Left lung (tissue), 10 donors: ENCODE data around the gene CD93. TPM values are rescaled to one million over a fixed set of nuclear protein-coding genes. Genes with fewer than 3 reads are reported as not detected.

ENCODE experiments used
- ATAC-seq: fragments of 200-7000 bp; cut with Tn5 transposase; one replicate; pipeline ENCODE4 v1.9.1; 2020; ENCODE audit warnings: moderate library complexity
- DNase-seq, 4 donors: peaks; one replicate each; pipeline ENCODE4 v3.0.0-alpha.2; 2013 to 2020
- H3K27ac ChIP-seq, 2 donors: fragments of 200-600 bp; sonication (generic) in 1 of 2; one replicate each; pipeline versions ENCODE4 v1.5.0 to v1.8.0; 2020 to 2021
- H3K27me3 ChIP-seq, 2 donors: fragments of 200-600 bp; sonication (generic) in 1 of 2; one replicate each; pipeline versions ENCODE4 v1.5.0 to v1.8.0; 2020 to 2021
- H3K36me3 ChIP-seq, 2 donors: fragments of 200-600 bp; sonication (generic) in 1 of 2; one replicate each; pipeline versions ENCODE4 v1.5.0 to v1.8.0; 2020 to 2021
- H3K4me1 ChIP-seq, 2 donors: fragments of 200-600 bp; one replicate each; pipeline ENCODE4 v1.8.0; 2021
- H3K4me3 ChIP-seq, 2 donors: fragments of 200-600 bp; sonication (generic) in 1 of 2; one replicate each; pipeline versions ENCODE4 v1.5.0 to v1.8.0; 2020 to 2021; ENCODE audit warnings: mild to moderate bottlenecking in 1 of 2
- H3K9me3 ChIP-seq, 2 donors: fragments of 200-600 bp; sonication (generic) in 1 of 2; one replicate each; pipeline versions ENCODE4 v1.5.0 to v1.8.0; 2020 to 2021
- CTCF ChIP-seq, 2 donors: fragments of 200-600 bp; sonication (generic) in 1 of 2; IDR thresholded peaks; one replicate each; pipeline versions ENCODE4 v1.5.0 to v1.8.0; 2021; ENCODE audit warnings: antibody characterized with exemption in 2 of 2
- intact Hi-C, 2 donors: fragments of 100-400 bp; cut with DNase I; formaldehyde crosslinking; loops; one replicate each; pipeline versions ENCODE4 v1.11.2 to v1.14.2; 2022
- polyA plus RNA-seq, 6 donors: library from polyadenylated mRNA; unstranded; fragments of 120-200 nt; gene quantifications; one replicate each; pipeline ENCODE4 v1.2.1, GENCODE V29; 2013; ENCODE audit not compliant: insufficient read length in 6 of 6
- total RNA-seq, 2 donors: library from RNA; stranded (reverse); fragmentation: NEBNext Ultra II Directional; extraction: Animal tissue kit (Norgen Biotek cat#: 25700); gene quantifications; one replicate each; pipeline ENCODE4 v1.2.1, GENCODE V29; 2021
- donor health status: DM: no; HTN: yes; CAD: no.
- donor health status: DM: no; HTN: no; CAD: no.

CD93 gene
- total and polyA plus RNA-seq, 8 donors: 71.2 to 221 (median 180) TPM

GRCh38 chr20:23131766-23132165 is 45.6 kb upstream of the CD93 start:
- no peak for ATAC-seq
- no peaks in the 10 kb centered on the region for H3K9me3 ChIP-seq
- no peak for DNase-seq
- no peaks in the 10 kb centered on the region for H3K27me3 ChIP-seq
- H3K36me3 ChIP-seq: no peaks in the 10 kb centered on the region
- no peak overlapping the region for H3K4me3 ChIP-seq
- H3K4me1 ChIP-seq: peaks cover 0 to 99% of the 10 kb centered on the region in 2 donors
- TF ChIP-seq CTCF (IDR thresholded peaks at IDR 0.05): no peak
- intact Hi-C loops: no loop called here
- H3K27ac ChIP-seq: peak overlapping the region; percentile 69 to 70

GRCh38 chr20:23130622-23131140 is 44.6 kb upstream of the CD93 start:
- TF ChIP-seq CTCF (IDR thresholded peaks at IDR 0.05): no peak
- Histone ChIP-seq H3K36me3 (no peaks in the 10 kb centered on the region), H3K27me3 (no peaks in the 10 kb centered on the region), H3K9me3 (no peaks in the 10 kb centered on the region), H3K27ac (peak overlapping the region in 1 of 2 donors; percentile 70), H3K4me1 (peaks cover 0 to 99% of the 10 kb centered on the region in 2 donors), H3K4me3 (no peak overlapping the region)
- DNase-seq: no peak
- no peak for ATAC-seq
- intact Hi-C loops: no loop called here

- peaks cover under 1 to 99% of the 10 kb centered on the region in 2 donors for H3K4me1 ChIP-seq
- H3K27ac ChIP-seq: peak overlapping the region in 1 of 2 donors; percentile 70
These were observed 43.9 kb upstream of the CD93 start for GRCh38 chr20:23129891-23130621.

GRCh38 chr20:23129266-23129665 is 43.1 kb upstream of the CD93 start:
- DNase-seq: no peak
- peak overlapping the region in 1 of 2 donors; percentile 16 for H3K27ac ChIP-seq
- no peaks in the 10 kb centered on the region for H3K36me3 ChIP-seq
- TF ChIP-seq CTCF (IDR thresholded peaks at IDR 0.05): no peak
- ATAC-seq: no peak
- H3K4me3 ChIP-seq: no peak overlapping the region
- H3K9me3 ChIP-seq: no peaks in the 10 kb centered on the region
- intact Hi-C loops: no loop called here
- no peaks in the 10 kb centered on the region for H3K27me3 ChIP-seq
- H3K4me1 ChIP-seq: peaks cover 5 to 99% of the 10 kb centered on the region in 2 donors

More at GRCh38 chr20:23129891-23130621, 43.9 kb upstream of the CD93 start:
- DNase-seq: peak in 1 of 4 donors; percentile 30
- H3K9me3 ChIP-seq: no peaks in the 10 kb centered on the region
- no peak overlapping the region for H3K4me3 ChIP-seq
- TF ChIP-seq CTCF (IDR thresholded peaks at IDR 0.05): no peak
- H3K36me3 ChIP-seq: no peaks in the 10 kb centered on the region
- H3K27me3 ChIP-seq: no peaks in the 10 kb centered on the region
- ATAC-seq: no peak
- intact Hi-C loops: no loop called here

- DNase-seq (peak in 1 of 4 donors; percentile 32), ATAC-seq (no peak)
- Histone ChIP-seq H3K9me3 (no peaks in the 10 kb centered on the region), H3K4me1 (peaks cover 5 to 97% of the 10 kb centered on the region in 2 donors), H3K4me3 (no peak overlapping the region), H3K27ac (peak overlapping the region in 1 of 2 donors; percentile 16), H3K36me3 (no peaks in the 10 kb centered on the region), H3K27me3 (no peaks in the 10 kb centered on the region)
- intact Hi-C loops: no loop called here
- no peak for TF ChIP-seq CTCF (IDR thresholded peaks at IDR 0.05)
These were observed 42.5 kb upstream of the CD93 start for GRCh38 chr20:23128461-23129125.
